ENCODE measurements around the gene TM6SF1.

DNA sequence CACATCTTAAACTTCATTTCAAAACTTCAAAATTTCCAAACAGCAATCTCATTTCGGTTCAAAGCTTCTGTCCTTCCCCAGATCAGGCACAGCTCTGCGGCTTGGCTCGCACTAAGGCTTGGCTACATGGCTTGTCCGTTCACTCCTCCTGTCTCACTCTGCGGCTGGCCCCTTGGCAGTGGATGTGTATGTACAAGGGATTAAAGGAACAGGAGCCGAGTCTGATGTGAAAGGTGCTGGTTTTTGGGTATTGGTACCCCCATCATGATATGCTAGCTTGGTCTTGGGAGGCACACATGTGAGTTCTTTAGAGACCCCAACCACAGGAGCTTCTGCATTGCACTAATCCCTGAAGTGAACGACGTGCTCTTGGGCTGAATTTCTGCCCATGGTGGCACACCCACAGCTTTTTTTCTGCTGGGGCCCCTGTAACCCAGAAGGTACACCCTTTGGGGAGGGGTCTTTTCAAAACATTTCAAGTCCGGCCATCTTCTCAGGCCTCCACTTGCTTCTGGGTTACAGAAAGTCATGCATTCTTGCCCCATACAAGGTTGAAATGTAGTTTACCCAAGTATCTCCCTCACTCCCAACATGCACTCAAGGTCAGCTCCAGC is 12.6 kb downstream of the TM6SF1 start:
- TF ChIP-seq, protein P1, sequence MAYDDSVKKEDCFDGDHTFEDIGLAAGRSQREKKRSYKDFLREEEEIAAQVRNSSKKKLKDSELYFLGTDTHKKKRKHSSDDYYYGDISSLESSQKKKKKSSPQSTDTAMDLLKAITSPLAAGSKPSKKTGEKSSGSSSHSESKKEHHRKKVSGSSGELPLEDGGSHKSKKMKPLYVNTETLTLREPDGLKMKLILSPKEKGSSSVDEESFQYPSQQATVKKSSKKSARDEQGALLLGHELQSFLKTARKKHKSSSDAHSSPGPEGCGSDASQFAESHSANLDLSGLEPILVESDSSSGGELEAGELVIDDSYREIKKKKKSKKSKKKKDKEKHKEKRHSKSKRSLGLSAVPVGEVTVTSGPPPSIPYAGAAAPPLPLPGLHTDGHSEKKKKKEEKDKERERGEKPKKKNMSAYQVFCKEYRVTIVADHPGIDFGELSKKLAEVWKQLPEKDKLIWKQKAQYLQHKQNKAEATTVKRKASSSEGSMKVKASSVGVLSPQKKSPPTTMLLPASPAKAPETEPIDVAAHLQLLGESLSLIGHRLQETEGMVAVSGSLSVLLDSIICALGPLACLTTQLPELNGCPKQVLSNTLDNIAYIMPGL (CRISPR knock-in tag; IDR thresholded peaks at IDR 0.05): no peak
- TF ChIP-seq, protein P2, sequence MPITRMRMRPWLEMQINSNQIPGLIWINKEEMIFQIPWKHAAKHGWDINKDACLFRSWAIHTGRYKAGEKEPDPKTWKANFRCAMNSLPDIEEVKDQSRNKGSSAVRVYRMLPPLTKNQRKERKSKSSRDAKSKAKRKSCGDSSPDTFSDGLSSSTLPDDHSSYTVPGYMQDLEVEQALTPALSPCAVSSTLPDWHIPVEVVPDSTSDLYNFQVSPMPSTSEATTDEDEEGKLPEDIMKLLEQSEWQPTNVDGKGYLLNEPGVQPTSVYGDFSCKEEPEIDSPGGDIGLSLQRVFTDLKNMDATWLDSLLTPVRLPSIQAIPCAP (CRISPR knock-in tag; IDR thresholded peaks at IDR 0.05): no peak
- TF ChIP-seq CTCF (IDR thresholded peaks at IDR 0.05) (no peak), TEAD4 (CRISPR knock-in tag; IDR thresholded peaks at IDR 0.05) (no peak), ATF2 (CRISPR knock-in tag; IDR thresholded peaks at IDR 0.05; ENCODE audit: borderline replicate concordance, low read depth) (no peak), CREB1 (CRISPR knock-in tag; IDR thresholded peaks at IDR 0.05) (no peak), ZNF317 (CRISPR knock-in tag; IDR thresholded peaks at IDR 0.05; ENCODE audit: borderline replicate concordance, low read depth) (no peak), NR1H2 (CRISPR knock-in tag; IDR thresholded peaks at IDR 0.05) (no peak), E2F5 (CRISPR knock-in tag; IDR thresholded peaks at IDR 0.05) (no peak), ARID4B (CRISPR knock-in tag; IDR thresholded peaks at IDR 0.05; ENCODE audit: borderline replicate concordance) (no peak), NR2C2 (CRISPR knock-in tag; IDR thresholded peaks at IDR 0.05) (no peak), ZSCAN18 (CRISPR knock-in tag; IDR thresholded peaks at IDR 0.05) (no peak)
- TF ChIP-seq, protein P3, sequence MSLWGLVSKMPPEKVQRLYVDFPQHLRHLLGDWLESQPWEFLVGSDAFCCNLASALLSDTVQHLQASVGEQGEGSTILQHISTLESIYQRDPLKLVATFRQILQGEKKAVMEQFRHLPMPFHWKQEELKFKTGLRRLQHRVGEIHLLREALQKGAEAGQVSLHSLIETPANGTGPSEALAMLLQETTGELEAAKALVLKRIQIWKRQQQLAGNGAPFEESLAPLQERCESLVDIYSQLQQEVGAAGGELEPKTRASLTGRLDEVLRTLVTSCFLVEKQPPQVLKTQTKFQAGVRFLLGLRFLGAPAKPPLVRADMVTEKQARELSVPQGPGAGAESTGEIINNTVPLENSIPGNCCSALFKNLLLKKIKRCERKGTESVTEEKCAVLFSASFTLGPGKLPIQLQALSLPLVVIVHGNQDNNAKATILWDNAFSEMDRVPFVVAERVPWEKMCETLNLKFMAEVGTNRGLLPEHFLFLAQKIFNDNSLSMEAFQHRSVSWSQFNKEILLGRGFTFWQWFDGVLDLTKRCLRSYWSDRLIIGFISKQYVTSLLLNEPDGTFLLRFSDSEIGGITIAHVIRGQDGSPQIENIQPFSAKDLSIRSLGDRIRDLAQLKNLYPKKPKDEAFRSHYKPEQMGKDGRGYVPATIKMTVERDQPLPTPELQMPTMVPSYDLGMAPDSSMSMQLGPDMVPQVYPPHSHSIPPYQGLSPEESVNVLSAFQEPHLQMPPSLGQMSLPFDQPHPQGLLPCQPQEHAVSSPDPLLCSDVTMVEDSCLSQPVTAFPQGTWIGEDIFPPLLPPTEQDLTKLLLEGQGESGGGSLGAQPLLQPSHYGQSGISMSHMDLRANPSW (CRISPR knock-in tag; conservative IDR thresholded peaks at IDR 0.05; ENCODE audit: low read depth): no peak
